Panc1 (cell line): ENCODE data around the gene TFB2M. TPM values are rescaled to one million over a fixed set of nuclear protein-coding genes. Genes with fewer than 3 reads are reported as not detected.
A peak's percentile ranks its signal among the peaks of the same experiment; 100 is the strongest.

ENCODE experiments used
- ATAC-seq: fragments of 200-7000 bp; cut with Tn5 transposase; 2 replicates; pipeline ENCODE4 v1.9.1; 2020; ENCODE audit warnings: mild to moderate bottlenecking, moderate library complexity
- BruUV-seq: library from RNA; stranded (reverse); fragments of 400-500 nt; replicated peaks from 2 replicates; lab custom pipeline; 2021; lab: Mats Ljungman, UMichigan
- CTCF ChIA-PET: fragments of 300-600 bp; sonication (Branson Sonifier 250); formaldehyde crosslinking; loops from one replicate; lab custom pipeline; 2022; ENCODE audit warnings: antibody characterized with exemption; lab: Charles Lee
- POLR2A ChIA-PET: fragments of 300-600 bp; sonication (Branson Sonifier 250); formaldehyde crosslinking; loops from one replicate; lab custom pipeline; 2022; ENCODE audit warnings: antibody characterized with exemption; lab: Charles Lee
- DNase-seq: peaks from one replicate; pipeline ENCODE4 v3.0.0-alpha.2; 2010; ENCODE audit warnings: low read depth, low spot score
- H3K27ac ChIP-seq: 2 replicates; pipeline ENCODE4 v1.5.1; 2011; ENCODE audit warnings: mild to moderate bottlenecking, low read length, inconsistent platforms
- H3K27me3 ChIP-seq: fragments of 200-500 bp; sonication (Bioruptor generic); 2 replicates; pipeline ENCODE4 v1.6.0; 2014; ENCODE audit warnings: low read length, inconsistent platforms; ENCODE audit not compliant: control insufficient read depth, insufficient read depth
- H3K36me3 ChIP-seq: fragments of 200-500 bp; sonication (Bioruptor generic); 2 replicates; pipeline ENCODE4 v1.5.1; 2014; ENCODE audit warnings: inconsistent platforms, mild to moderate bottlenecking, low read length, moderate library complexity; ENCODE audit not compliant: control insufficient read depth, insufficient read depth
- H3K4me1 ChIP-seq: 2 replicates; pipeline ENCODE4 v1.5.1; 2011; ENCODE audit warnings: inconsistent platforms, mild to moderate bottlenecking, low read length, moderate library complexity; ENCODE audit not compliant: control insufficient read depth, insufficient read depth
- H3K4me3 ChIP-seq, 2 experiments: 2 replicates each; pipeline ENCODE4 v1.5.1; 2011 to 2012; ENCODE audit warnings: low read depth in 2 of 2, low read length in 2 of 2, mild to moderate bottlenecking in 2 of 2, inconsistent platforms in 1 of 2, moderate library complexity in 1 of 2
- H3K9me3 ChIP-seq: fragments of 200-500 bp; sonication (Bioruptor generic); 2 replicates; pipeline ENCODE4 v1.5.1; 2014; ENCODE audit warnings: low read depth, mild to moderate bottlenecking, inconsistent platforms, low read length, moderate library complexity; ENCODE audit not compliant: control insufficient read depth, insufficient read depth
- POLR2AphosphoS5 ChIP-seq: IDR thresholded peaks from 2 replicates; pipeline ENCODE4 v1.6.1; 2012; ENCODE audit warnings: mild to moderate bottlenecking, low read depth, low read length, moderate library complexity
- SIN3A ChIP-seq: IDR thresholded peaks from 2 replicates; pipeline ENCODE4 v1.6.1; 2012; ENCODE audit warnings: low read depth, mild to moderate bottlenecking, low read length, moderate library complexity, borderline replicate concordance; ENCODE audit not compliant: insufficient read depth
- TCF7L2 ChIP-seq: IDR thresholded peaks from 2 replicates; pipeline ENCODE4 v1.6.1; 2011; ENCODE audit warnings: mild to moderate bottlenecking, low read depth, low read length, inconsistent platforms
- in situ Hi-C: cut with HindIII; loops from 2 replicates; pipeline ENCODE4 v1.10.0; 2016; ENCODE audit warnings: low sequenced_read_pairs, low pct_unique_long_range_greater_than_20kb
- intact Hi-C: fragments of 100-400 bp; cut with micrococcal nuclease; formaldehyde crosslinking; loops from one replicate; pipeline ENCODE4 v1.10.0; 2022; ENCODE audit not compliant: unreplicated experiment
- total RNA-seq: library from RNA; stranded (reverse); gene quantifications from one replicate; pipeline ENCODE4 v1.2.1, GENCODE V29; 2021; ENCODE audit not compliant: unreplicated experiment
- TF ChIP-seq, protein P1 (sequence below), 2 experiments: IDR thresholded peaks; 2 replicates each; pipeline ENCODE4 v1.6.1; 2011 to 2012; ENCODE audit warnings: low read depth in 2 of 2, control low read depth in 1 of 2, low read length in 1 of 2, mild to moderate bottlenecking in 1 of 2, moderate library complexity in 1 of 2; ENCODE audit not compliant: insufficient read depth in 1 of 2
- TF ChIP-seq, protein P2 (sequence below): fragments of 450-650 bp; IDR thresholded peaks from 2 replicates; pipeline ENCODE4 v1.5.1; 2017; ENCODE audit warnings: mild to moderate bottlenecking

The TFB2M gene
- total RNA-seq, 1 experiment from 2014 or later, result 21.0 TPM

DNA sequence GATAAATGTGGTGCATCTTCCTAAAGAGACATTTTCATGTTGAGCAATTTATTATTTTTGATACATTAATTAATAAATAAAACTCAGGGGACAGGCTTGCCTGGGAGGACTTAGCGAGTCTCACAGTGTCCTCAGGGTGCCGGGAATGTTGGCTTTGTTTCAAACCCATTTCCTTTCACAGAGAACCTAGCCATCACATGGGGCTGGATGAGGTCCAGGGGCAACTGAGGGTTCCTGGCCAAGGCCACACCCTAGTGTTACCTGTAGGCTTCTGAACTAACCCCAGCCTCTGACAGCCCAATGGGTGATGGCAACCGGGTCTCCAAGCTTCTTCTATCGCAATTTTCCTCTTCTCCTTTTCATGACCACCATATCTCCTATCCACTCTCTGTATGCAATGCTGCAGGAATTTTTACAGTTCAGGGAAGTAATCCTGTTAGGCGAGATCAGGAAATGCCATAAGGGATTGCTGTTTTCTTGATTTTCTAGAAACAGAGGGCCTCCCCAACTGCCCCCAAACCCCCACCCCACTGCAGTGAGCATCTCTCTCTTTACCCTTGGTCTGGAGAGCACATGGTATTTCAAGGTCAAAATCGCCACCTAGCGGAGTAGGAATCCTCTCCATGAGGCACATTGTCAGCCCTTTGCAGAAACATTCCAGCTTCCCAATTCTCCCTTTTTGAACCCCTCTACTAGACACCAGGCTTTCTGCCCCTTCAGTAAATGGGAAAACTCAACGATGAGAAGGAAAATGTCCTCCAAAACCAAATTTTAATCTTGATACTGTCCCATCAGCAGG lies 36.9 kb downstream of the TFB2M start:
- H3K4me1 ChIP-seq, result no peaks in the 10 kb centered on the region
- CTCF ChIA-PET, result interaction anchor here (0.7 kb wide), 1 partner anchor 159 kb away, joined by 5 read pairs; no protein-coding TSS in a partner anchor
- H3K4me3 ChIP-seq, result no peak overlapping the region
- H3K27ac ChIP-seq, result no peak overlapping the region
- no peak for DNase-seq
- in situ Hi-C loops, result no loop called here
- H3K9me3 ChIP-seq, result peaks cover 5% of the 10 kb centered on the region; the same call in 1 of the 2 replicates
- no peaks in the 10 kb centered on the region; the same call in 1 of the 2 replicates for H3K27me3 ChIP-seq
- TF ChIP-seq TCF7L2 (no peak), POLR2AphosphoS5 (no peak)
- TF ChIP-seq, protein P1, sequence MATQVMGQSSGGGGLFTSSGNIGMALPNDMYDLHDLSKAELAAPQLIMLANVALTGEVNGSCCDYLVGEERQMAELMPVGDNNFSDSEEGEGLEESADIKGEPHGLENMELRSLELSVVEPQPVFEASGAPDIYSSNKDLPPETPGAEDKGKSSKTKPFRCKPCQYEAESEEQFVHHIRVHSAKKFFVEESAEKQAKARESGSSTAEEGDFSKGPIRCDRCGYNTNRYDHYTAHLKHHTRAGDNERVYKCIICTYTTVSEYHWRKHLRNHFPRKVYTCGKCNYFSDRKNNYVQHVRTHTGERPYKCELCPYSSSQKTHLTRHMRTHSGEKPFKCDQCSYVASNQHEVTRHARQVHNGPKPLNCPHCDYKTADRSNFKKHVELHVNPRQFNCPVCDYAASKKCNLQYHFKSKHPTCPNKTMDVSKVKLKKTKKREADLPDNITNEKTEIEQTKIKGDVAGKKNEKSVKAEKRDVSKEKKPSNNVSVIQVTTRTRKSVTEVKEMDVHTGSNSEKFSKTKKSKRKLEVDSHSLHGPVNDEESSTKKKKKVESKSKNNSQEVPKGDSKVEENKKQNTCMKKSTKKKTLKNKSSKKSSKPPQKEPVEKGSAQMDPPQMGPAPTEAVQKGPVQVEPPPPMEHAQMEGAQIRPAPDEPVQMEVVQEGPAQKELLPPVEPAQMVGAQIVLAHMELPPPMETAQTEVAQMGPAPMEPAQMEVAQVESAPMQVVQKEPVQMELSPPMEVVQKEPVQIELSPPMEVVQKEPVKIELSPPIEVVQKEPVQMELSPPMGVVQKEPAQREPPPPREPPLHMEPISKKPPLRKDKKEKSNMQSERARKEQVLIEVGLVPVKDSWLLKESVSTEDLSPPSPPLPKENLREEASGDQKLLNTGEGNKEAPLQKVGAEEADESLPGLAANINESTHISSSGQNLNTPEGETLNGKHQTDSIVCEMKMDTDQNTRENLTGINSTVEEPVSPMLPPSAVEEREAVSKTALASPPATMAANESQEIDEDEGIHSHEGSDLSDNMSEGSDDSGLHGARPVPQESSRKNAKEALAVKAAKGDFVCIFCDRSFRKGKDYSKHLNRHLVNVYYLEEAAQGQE (IDR thresholded peaks at IDR 0.05; ENCODE audit: insufficient read depth in 1 of 2, low read depth in 2 of 2, low read length in 1 of 2), result no peak
- intact Hi-C loops, result no loop called here
- BruUV-seq, result no TSS peak
- ATAC-seq, result no peak; the same call in 1 of the 2 replicates
- no peaks in the 10 kb centered on the region for H3K36me3 ChIP-seq
- POLR2A ChIA-PET, result no interaction called here

GRCh38 chr1:246527402-246528088 lies 38.5 kb downstream of the TFB2M start:
- ATAC-seq, result peak; percentile 40
- POLR2A ChIA-PET, result no interaction called here
- Histone ChIP-seq H3K4me1 (no peaks in the 10 kb centered on the region), H3K9me3 (peaks cover 5% of the 10 kb centered on the region; the same call in 1 of the 2 replicates), H3K36me3 (no peaks in the 10 kb centered on the region), H3K27me3 (no peaks in the 10 kb centered on the region; the same call in none of the 2 replicates), H3K27ac (no peak overlapping the region), H3K4me3 (no peak overlapping the region)
- CTCF ChIA-PET, result no interaction called here
- TF ChIP-seq, protein P2, sequence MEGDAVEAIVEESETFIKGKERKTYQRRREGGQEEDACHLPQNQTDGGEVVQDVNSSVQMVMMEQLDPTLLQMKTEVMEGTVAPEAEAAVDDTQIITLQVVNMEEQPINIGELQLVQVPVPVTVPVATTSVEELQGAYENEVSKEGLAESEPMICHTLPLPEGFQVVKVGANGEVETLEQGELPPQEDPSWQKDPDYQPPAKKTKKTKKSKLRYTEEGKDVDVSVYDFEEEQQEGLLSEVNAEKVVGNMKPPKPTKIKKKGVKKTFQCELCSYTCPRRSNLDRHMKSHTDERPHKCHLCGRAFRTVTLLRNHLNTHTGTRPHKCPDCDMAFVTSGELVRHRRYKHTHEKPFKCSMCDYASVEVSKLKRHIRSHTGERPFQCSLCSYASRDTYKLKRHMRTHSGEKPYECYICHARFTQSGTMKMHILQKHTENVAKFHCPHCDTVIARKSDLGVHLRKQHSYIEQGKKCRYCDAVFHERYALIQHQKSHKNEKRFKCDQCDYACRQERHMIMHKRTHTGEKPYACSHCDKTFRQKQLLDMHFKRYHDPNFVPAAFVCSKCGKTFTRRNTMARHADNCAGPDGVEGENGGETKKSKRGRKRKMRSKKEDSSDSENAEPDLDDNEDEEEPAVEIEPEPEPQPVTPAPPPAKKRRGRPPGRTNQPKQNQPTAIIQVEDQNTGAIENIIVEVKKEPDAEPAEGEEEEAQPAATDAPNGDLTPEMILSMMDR, result no peak
- no peak for TF ChIP-seq SIN3A
- no peak for TF ChIP-seq TCF7L2
- TF ChIP-seq, protein P1 (IDR thresholded peaks at IDR 0.05; ENCODE audit: insufficient read depth in 1 of 2, low read depth in 2 of 2, low read length in 1 of 2), result no peak
- no peak for TF ChIP-seq POLR2AphosphoS5
- no peak for DNase-seq
- intact Hi-C loops (no loop called here), in situ Hi-C loops (no loop called here)
- BruUV-seq, result no TSS peak
